Vagina (tissue), 2 donors: Measurements from ENCODE around the gene SLX4IP.

Source experiments
- POLR2A ChIP-seq, 2 donors: fragments of 450-650 bp; IDR thresholded peaks; one replicate each; pipeline ENCODE4 v1.6.1; 2017; ENCODE audit warnings: antibody characterized with exemption in 2 of 2, mild to moderate bottlenecking in 2 of 2, moderate library complexity in 2 of 2
- TF ChIP-seq, protein P1 (sequence below), 3 experiments: fragments of 450-650 bp in 2 of 3; fragments of 200-600 bp in 1 of 3; sonication (generic) in 1 of 3; IDR thresholded peaks; one replicate each; pipeline ENCODE4 v1.5.1; 2017 to 2019; ENCODE audit warnings: antibody characterized with exemption in 3 of 3, mild to moderate bottlenecking in 2 of 3, moderate library complexity in 2 of 3

DNA sequence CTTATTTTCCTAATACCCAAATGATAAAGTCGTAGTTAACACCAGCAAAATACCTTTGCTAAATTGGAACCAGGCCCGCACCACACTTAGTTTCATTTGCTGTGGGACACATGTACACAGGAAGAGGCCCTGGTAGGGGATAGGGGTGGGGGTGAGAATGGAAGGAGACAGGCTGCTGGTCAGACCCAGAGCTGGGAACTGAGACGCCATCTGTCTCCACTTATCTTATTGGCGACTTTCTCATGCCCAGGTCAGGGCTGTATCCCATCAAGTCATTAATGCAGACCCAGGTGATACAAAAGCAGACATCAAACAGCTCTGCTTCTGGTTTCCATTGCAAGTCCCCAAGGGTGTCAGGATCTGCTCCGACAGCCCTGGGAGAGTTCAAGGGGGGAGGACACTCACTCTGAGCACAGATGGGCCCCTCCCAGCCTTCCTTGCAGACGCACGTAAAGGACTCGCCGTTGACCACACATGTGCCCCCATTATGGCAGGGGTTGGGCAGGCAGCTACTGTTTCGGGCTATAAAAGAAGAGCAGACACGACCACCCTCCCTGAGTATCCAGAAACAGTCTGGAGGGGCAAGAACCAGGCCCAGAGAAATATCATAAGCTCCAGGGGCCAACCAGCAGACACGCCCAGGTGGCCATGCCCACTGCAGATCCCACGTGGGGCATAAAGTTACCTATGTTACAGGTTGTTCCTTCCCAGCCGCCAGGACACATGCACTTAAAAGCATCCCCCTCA, 209.5 kb downstream of the SLX4IP start:
- TF ChIP-seq, protein P1, sequence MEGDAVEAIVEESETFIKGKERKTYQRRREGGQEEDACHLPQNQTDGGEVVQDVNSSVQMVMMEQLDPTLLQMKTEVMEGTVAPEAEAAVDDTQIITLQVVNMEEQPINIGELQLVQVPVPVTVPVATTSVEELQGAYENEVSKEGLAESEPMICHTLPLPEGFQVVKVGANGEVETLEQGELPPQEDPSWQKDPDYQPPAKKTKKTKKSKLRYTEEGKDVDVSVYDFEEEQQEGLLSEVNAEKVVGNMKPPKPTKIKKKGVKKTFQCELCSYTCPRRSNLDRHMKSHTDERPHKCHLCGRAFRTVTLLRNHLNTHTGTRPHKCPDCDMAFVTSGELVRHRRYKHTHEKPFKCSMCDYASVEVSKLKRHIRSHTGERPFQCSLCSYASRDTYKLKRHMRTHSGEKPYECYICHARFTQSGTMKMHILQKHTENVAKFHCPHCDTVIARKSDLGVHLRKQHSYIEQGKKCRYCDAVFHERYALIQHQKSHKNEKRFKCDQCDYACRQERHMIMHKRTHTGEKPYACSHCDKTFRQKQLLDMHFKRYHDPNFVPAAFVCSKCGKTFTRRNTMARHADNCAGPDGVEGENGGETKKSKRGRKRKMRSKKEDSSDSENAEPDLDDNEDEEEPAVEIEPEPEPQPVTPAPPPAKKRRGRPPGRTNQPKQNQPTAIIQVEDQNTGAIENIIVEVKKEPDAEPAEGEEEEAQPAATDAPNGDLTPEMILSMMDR (IDR thresholded peaks at IDR 0.05), result no peak
- no peak for TF ChIP-seq POLR2A (IDR thresholded peaks at IDR 0.05)
